HEK293T (cell line): ENCODE results near the gene PRKCE.

Source experiments
- ARNT ChIP-seq: fragments of 450-650 bp; IDR thresholded peaks from 2 replicates; pipeline ENCODE4 v1.6.1; 2017; ENCODE audit warnings: mild to moderate bottlenecking
- BHLHE40 ChIP-seq: fragments of 450-650 bp; IDR thresholded peaks from 2 replicates; pipeline ENCODE4 v1.6.1; 2016; ENCODE audit warnings: mild to moderate bottlenecking, moderate library complexity, borderline replicate concordance
- ELF4 ChIP-seq: fragments of 450-650 bp; IDR thresholded peaks from 2 replicates; pipeline ENCODE4 v1.6.1; 2017; ENCODE audit warnings: antibody characterized with exemption
- FOXA1 ChIP-seq: fragments of 450-650 bp; IDR thresholded peaks from 2 replicates; pipeline ENCODE4 v1.6.1; 2016; ENCODE audit warnings: mild to moderate bottlenecking
- FOXM1 ChIP-seq: fragments of 450-650 bp; IDR thresholded peaks from 2 replicates; pipeline ENCODE4 v1.6.1; 2017; ENCODE audit warnings: mild to moderate bottlenecking, borderline replicate concordance
- HDGF ChIP-seq: fragments of 450-650 bp; IDR thresholded peaks from 2 replicates; pipeline ENCODE4 v1.6.1; 2017; ENCODE audit warnings: antibody characterized with exemption, borderline replicate concordance
- L3MBTL2 ChIP-seq: fragments of 450-650 bp; conservative IDR thresholded peaks from 2 replicates; pipeline ENCODE4 v1.6.1; 2016; ENCODE audit warnings: mild to moderate bottlenecking
- SP1 ChIP-seq: fragments of 450-650 bp; IDR thresholded peaks from 2 replicates; pipeline ENCODE4 v1.6.1; 2017
- ZNF384 ChIP-seq: fragments of 450-650 bp; IDR thresholded peaks from 2 replicates; pipeline ENCODE4 v1.6.1; 2016

DNA sequence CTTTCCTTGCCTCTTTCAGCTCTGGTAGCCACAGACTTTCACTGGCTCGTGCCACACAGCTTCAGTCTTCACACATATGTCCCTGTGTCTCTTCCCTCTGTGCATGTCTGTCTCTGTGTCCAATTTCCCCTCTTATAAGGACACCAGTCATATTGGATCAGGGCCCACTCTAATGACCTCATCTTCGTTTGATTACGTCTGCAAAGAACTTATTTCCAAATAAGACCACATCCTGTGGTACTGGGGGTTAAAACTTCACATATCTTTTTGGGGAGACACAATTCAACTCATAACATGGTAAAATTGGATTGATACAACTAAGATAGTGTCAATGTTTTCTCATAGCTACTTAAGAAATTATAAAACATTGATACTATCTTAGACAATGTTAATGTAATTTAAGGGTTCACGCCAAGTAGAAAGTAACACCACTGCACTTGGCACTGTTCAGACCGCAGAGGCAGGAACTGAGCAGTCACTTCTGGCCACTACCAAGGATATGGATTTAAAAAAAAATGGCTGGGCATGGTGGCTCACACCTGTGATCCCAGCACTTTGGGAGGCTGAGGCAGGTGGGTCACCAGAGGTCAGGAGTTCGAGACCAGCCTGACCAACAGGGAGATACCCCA is 526.1 kb downstream of the PRKCE start:
- TF ChIP-seq HDGF (no peak), FOXM1 (no peak), BHLHE40 (no peak), SP1 (no peak), ELF4 (no peak), ZNF384 (no peak), FOXA1 (no peak), L3MBTL2 (no peak), ARNT (no peak)
